Activated T-cell treated with anti-CD3 and anti-CD28 coated beads, Interleukin-2, amount 50 U/mL, for 24 hours (primary cell): ENCODE data around the gene USP2.
A peak's percentile ranks its signal among the peaks of the same experiment; 100 is the strongest.

ENCODE experiments used
- DNase-seq: peaks from one replicate; pipeline ENCODE4 v3.0.0-alpha.2; 2020
- H3K27ac Mint-ChIP-seq: 2 replicates; pipeline ENCODE4 v1.8.0; 2020; ENCODE audit warnings: mild to moderate bottlenecking, mixed read lengths
- H3K27me3 Mint-ChIP-seq: 2 replicates; pipeline ENCODE4 v1.8.0; 2020; ENCODE audit warnings: mixed read lengths
- H3K36me3 Mint-ChIP-seq: 2 replicates; pipeline ENCODE4 v1.8.0; 2020; ENCODE audit warnings: low read depth, mixed read lengths
- H3K4me1 Mint-ChIP-seq: 2 replicates; pipeline ENCODE4 v1.8.0; 2020; ENCODE audit warnings: low read depth, mixed read lengths
- H3K4me3 Mint-ChIP-seq: 2 replicates; pipeline ENCODE4 v1.8.0; 2020; ENCODE audit warnings: mild to moderate bottlenecking, moderate library complexity, mixed read lengths
- H3K9me3 Mint-ChIP-seq: 2 replicates; pipeline ENCODE4 v1.8.0; 2020; ENCODE audit warnings: mixed read lengths

Gene USP2

GRCh38 chr11:119310682-119311052, 70.8 kb downstream of the USP2 start:
- H3K27ac Mint-ChIP-seq: no peak overlapping the region
- H3K4me1 Mint-ChIP-seq: peaks cover 29% of the 10 kb centered on the region
- H3K4me3 Mint-ChIP-seq: no peak overlapping the region
- H3K36me3 Mint-ChIP-seq: peaks cover 16% of the 10 kb centered on the region
- DNase-seq: no peak
- no peaks in the 10 kb centered on the region for H3K9me3 Mint-ChIP-seq
- H3K27me3 Mint-ChIP-seq: peaks cover 5% of the 10 kb centered on the region

DNA sequence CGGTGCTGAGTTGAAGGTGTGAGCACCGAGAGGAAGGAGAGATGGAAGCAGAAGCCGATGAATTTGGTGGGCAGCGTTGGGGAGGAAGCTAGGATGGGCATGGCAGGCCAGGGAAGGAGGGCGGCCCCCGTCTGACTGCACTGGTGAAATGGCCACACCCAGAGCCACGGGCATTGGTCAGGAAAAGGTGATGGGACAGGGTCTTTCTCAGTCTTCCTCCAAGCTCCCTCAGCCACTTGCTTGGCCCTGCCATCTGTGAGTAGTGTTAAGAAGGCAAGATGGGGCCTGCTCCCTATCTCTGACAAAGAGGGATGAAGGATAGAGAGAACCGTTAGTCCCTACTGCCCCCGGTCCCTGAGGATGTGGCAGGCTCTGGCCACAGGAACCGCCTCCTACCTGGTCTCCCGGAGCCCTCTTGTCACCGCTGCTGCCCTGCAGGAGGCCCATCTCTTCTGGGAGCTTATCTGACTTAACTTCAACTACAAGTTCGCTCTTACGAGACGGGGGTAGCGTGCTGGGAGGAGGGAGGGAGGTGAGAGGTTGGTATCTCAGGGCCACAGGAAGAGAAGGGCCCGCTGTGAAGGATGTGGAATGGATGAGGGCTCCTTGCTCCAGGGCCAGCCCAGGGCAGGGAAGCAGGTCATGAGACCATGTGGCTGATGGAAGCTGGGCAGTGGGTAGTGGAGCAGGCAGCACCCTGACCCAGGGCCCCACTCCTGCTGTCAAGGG, 71.4 kb downstream of the USP2 start:
- Mint-ChIP-seq H3K27ac (peak overlapping the region; percentile 28), H3K9me3 (no peaks in the 10 kb centered on the region), H3K27me3 (no peaks in the 10 kb centered on the region), H3K4me1 (peaks cover 29% of the 10 kb centered on the region), H3K4me3 (no peak overlapping the region), H3K36me3 (peaks cover 20% of the 10 kb centered on the region)
- DNase-seq: no peak

DNA sequence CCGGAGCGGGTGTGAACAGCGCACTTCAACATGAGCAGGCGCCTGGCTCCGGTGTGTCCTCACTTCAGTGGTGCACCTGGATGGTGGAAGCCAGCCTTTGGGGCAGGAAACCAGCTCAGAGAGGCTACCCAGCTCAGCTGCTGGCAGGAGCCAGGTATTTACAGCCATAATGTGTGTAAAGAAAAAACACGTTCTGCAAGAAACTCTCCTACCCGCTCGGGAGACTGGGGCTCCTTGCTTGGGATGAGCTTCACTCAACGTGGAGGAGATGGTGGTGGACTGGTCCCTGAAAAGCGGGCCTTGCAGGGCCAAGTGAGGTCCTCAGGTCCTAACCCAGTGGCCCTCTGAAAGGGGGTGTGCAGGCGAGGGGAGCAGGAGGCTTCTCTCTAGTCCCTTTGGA, 72.1 kb downstream of the USP2 start:
- peaks cover 29% of the 10 kb centered on the region for H3K4me1 Mint-ChIP-seq
- no peak overlapping the region for H3K4me3 Mint-ChIP-seq
- H3K27ac Mint-ChIP-seq: no peak overlapping the region
- peaks cover 26% of the 10 kb centered on the region for H3K36me3 Mint-ChIP-seq
- H3K9me3 Mint-ChIP-seq: no peaks in the 10 kb centered on the region
- no peaks in the 10 kb centered on the region for H3K27me3 Mint-ChIP-seq
- DNase-seq: no peak

DNA sequence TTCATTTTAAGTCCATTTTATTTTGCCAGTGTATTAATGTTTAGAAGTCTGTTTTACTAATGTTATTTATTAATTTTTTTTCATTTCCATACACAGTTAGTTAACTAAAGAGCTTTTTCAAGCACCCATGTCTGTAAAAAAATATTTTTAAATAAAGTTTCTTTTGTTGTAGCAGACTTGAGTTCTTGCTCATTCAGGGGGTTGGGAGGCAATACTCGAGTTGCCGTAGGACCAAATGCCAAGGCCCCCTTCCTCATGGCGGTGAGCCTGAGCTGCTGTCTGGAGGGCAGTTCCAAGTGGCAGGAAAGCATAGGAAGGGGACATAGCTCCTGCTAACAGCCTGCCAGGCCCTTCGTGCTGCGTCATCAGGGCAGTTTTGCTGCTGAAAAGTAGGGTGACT, 73.5 kb downstream of the USP2 start:
- no peak for DNase-seq
- Mint-ChIP-seq H3K9me3 (no peaks in the 10 kb centered on the region), H3K4me3 (no peak overlapping the region), H3K27ac (no peak overlapping the region), H3K36me3 (peaks cover 41% of the 10 kb centered on the region), H3K27me3 (no peaks in the 10 kb centered on the region), H3K4me1 (peaks cover 32% of the 10 kb centered on the region)

- peak overlapping the region; percentile 91 for H3K27ac Mint-ChIP-seq
- no peaks in the 10 kb centered on the region for H3K9me3 Mint-ChIP-seq
- DNase-seq: no peak
- peaks cover 32% of the 10 kb centered on the region for H3K4me1 Mint-ChIP-seq
- H3K4me3 Mint-ChIP-seq: no peak overlapping the region
- H3K36me3 Mint-ChIP-seq: peaks cover 48% of the 10 kb centered on the region
- H3K27me3 Mint-ChIP-seq: no peaks in the 10 kb centered on the region
Measured at GRCh38 chr11:119307219-119307618, 74.3 kb downstream of the USP2 start.

DNA sequence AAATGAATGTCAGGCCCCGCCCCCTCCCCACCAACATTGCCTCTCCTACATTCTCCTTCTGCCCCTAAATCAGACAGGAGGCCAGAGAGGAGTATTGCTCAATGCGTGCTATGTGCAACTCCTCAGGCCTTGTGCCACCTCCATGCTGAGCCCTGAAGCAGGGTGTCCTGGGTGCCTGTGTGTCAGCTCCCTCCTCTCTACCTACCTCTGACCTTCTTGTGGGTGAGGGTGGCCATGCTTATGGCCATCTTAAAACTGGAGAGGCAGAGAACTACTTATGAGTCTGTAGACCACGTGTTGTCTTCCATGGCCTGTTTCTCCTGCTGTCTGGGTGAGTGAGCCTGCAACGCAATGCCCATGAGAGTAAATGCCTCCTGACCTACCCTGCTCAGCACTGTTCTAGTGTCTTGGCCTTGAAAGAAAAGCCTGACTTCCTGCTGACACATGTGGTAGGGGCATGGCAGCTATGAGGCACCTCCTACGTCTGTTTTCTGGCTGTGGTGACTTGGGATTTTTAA, 75.1 kb downstream of the USP2 start:
- Mint-ChIP-seq H3K36me3 (peaks cover 56% of the 10 kb centered on the region), H3K4me1 (peaks cover 32% of the 10 kb centered on the region), H3K27me3 (no peaks in the 10 kb centered on the region), H3K9me3 (no peaks in the 10 kb centered on the region), H3K27ac (peak overlapping the region; percentile 91), H3K4me3 (peak overlapping the region; percentile 35)
- DNase-seq: peak; percentile 58

GRCh38 chr11:119305556-119306372, 75.7 kb downstream of the USP2 start:
- Mint-ChIP-seq H3K9me3 (no peaks in the 10 kb centered on the region), H3K4me1 (peaks cover 32% of the 10 kb centered on the region), H3K27ac (peak overlapping the region; percentile 91), H3K4me3 (peak overlapping the region; percentile 35), H3K27me3 (no peaks in the 10 kb centered on the region), H3K36me3 (peaks cover 63% of the 10 kb centered on the region)
- DNase-seq: no peak
